Measurements from ENCODE around the gene FOXD1.

Gene FOXD1

DNA sequence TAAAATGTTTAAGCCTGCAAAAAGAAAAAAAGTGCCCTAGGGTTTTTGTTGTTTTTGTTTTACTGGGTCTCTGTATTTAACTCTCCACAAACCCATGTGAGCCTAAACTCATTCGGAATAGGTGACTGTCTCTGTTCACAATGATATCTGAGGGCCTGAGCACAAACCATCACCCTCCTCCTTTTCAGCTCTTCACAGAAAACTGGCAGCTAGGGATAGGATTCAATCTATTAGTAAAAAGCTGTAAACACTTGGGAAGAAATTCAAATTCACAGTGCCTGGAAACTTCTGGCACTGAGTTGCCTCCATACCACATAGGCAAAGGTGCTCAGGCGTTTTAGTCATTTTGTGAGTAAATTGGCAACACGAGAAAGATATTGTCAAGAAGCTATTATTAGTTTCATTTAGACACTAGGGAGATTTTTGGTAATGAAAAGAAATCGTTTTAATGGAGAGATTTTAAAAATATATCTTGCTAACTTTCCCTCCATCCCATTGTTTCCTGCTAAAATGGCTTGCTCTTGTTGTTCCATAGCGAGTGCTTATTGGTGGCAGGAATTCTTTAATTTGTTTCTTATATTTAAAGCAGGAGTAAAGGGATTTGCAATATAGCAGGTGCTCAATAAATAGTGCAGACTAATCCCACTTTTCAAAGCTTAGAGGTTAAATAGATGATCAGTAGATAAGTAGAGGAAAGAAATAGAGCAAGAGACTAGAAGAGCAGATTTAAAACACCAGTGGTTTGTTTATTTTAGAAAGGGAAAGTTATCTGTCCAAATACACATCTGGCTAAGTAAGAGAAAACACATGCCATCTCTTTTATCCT is 9.7 kb downstream of the FOXD1 start:
- DNase-seq (ENCODE audit: low read depth): no peak

DNA sequence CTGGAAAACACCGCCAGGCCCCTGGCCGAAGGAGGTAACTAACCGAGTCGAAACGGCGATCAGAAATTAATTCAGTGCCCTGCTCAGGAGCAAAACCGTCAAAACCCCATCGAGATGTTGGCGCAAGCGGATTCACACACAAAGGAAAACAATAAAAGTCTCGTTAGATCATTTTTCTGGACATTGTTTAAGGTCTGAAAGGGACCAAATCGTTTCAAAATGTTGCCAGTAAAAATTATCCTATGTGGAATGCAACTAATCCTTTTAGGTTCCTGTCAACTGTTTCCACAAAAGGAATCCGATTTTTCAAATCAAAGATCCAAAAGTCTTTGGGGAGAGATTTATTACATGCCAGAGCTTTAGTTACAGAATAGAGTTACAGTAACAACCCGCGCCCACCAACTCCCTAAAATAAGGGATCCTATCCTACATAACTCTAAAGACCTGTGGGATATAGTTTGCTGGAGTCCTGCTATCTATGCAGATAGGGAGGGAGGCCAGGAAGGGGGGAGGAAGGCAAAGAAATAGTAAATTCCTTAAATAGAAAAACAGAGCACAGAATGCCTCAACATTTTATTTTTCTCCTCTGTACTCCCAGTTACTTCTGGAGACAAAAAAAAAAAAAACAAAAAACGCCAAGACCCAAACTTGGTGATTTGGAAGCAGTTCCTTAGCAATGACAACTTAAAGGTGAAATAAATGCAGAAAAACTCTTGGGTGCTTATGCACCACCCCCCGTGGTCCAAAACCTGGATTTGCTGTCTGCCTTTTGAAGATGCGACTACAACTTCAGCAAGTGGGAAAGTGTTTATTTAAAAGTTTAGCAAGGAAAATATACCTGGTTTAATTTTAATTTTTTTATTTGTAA is 10.6 kb downstream of the FOXD1 start:
- no peak for DNase-seq (ENCODE audit: low read depth)

DNA sequence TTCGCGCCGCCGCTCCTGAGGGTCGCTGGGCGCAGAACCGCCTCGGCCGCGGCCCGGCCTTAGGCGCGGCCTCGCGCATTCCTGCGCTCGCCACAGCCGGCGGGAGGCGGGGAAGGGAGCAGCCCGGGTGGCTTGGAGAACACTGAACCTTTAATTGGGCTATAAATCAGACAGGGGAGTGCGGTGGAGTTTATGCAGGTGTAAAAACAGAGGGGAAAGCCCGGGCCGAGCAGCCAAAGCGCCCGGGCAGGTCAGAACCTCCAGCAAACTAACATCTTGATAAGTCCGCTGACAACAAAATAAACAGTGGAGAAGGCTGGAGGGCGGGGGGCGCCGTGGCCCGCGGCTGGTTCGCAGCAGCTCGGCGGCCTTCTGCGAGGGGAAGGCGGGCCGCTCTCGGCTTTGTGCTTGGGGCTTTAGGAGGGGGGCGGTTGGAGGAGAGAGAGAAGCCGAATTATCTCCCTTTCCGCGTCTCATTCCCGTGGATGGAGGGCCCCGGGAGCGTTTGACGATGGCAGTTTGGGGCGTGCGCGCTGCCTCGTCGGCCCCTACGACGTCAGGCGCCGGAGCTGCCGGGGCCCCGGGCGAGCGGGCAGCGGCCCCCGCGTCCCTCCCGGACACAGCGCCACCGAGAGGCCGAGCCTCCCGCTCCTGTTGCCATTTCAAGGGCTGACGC is 11.3 kb downstream of the FOXD1 start:
- DNase-seq (ENCODE audit: low read depth): no peak

DNA sequence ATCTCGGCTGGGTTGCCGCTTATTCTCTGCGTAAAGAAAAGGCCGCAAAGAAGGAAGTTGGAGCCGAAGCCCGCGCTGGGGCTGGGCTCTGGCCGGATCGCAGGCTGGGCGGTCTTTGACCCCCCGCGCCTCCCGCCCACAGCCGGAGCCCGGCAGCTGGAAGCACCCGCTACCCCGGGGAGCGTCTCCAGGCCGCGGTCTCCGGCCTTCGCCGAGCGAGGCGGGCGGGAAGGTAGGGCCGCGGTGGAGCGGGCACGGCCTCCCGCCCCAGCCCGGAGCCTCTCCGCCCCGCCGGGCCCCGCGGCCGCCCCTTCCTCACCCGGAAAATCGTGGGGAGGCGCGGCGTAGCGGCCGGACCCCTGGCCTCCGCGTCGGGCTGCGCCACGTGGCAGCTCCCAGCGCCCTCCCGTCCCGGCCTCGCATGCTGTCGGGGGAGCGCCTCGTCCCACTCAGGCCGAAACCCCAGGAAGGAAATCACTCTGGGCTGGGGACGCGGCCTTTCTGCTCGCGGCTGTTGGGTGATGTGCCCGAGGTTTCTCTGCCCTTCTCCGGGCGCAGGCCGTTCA is 12.0 kb downstream of the FOXD1 start:
- DNase-seq (ENCODE audit: low read depth): no peak

DNA sequence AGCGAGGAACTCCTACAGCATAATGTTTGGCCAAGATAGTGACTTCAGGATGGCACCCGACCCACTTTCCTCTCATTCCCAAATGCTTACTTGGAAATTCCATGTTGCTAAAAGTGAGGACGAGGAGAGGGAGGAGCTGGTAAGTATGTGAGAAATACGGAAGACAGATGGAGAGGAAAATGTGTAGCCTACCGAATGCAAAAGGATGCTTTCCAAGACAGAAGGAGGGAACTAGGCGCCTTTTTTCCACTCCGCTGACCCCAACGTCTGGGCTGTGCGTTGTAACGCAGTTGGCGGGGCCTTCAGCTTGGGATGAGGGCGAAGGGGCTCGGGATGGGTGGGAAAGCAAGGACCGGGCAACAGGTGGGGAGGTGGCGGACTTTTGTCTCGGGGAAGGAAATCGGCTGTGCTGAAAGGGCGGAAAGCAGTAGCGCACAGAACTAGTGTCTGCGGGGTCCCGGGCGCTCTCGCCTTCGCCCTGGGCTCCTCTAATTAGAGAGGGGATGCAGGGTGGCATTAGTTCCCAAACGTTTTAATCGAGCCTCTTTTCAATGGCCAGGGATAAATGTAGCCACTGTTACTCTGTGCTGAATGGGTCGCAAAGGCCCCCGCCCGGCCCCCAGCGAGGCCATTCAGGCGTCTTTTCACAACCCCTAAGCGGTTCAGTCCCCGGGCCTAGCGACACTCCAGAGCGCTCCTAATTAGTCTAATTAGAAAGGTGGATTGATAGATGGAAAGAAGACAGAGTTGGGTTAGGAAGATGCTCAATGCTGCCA is 12.6 kb downstream of the FOXD1 start:
- DNase-seq (ENCODE audit: low read depth): no peak

DNA sequence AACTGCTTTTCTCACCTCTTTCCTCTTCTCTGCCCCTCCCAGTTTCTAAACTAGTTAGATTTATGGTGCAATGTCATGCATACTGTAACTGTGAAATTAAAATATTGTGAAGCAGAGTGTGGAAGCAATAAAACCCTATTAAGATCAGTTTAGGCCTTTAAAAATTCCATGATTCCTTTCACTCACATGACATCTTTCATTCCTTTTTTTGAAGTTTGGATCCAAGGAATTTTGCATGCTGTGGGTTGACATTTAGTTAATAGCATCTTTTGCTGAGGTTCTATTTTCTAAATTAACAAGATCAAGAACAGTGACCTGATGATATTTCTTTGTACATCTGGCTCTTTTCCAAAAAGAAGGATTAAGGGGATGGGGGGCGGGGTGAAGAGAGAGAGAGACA is 13.7 kb downstream of the FOXD1 start:
- DNase-seq (ENCODE audit: low read depth): no peak

DNA sequence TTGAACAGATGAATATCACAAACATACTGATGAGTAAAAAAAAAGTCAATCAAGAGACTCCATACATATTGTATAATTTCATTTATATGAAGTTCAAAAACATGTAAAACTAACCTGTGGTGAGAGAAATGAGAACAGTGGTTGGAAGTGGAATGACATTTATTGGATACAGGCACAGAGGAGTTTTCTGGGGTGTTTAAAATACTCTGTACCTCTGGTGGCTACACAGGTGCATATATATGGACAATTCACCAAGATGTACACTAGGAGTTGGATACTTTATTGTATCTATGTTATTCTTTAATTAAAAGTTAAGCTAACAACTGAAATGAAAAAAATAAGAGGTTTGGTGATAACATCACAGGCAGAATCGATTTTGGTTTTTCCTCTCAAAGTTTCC is 14.1 kb downstream of the FOXD1 start:
- DNase-seq (ENCODE audit: low read depth): no peak

DNA sequence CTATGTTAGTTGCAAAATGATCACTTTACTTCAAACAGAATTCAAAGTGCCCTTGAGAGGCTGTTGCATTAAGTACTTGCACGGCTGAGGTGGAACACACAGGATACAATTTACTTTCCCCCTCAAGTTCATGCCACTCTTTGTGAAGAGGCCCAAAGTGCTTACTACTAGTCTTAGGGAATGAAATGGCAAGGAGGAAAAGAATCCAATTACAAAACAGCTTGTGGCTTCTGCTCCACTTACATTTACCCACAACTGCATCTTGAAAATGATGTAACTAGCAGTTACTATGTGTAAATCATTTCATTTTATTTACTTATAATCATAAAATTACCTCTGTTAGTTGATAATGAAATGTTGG is 14.6 kb downstream of the FOXD1 start:
- no peak for DNase-seq (ENCODE audit: low read depth)

DNA sequence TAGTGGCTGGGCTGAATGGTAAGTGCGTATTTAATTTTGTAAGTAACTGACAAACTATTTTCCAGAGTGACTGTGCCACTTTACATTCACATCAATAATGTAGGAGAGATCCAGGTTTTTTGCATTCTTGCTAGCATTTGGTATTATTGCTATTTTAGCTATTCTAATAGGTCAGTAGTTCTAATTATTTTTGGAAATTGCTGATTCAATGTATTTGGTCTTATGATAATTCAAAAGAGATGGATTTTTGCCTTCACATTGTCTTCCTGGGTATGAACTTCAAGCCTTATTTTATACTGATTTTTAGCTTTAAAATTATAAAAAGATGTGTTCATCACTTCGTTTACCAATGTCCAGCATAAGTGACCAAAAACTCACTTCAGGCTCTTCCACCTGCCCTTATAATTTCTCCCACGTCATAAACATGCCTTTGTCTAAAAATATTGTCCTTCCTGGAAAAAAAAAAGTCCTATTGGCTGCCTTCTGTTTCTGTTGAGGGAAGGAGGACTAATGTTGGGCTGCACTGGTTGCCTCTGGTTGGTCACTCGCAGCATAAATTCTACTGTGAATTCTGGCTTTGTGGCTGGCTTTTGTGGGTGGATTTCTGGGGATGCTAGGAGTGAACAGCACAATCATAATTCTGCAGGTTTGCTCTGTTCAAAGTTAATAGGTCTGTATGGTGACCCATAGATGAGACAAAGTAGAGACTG is 15.2 kb downstream of the FOXD1 start:
- DNase-seq (ENCODE audit: low read depth): no peak

DNA sequence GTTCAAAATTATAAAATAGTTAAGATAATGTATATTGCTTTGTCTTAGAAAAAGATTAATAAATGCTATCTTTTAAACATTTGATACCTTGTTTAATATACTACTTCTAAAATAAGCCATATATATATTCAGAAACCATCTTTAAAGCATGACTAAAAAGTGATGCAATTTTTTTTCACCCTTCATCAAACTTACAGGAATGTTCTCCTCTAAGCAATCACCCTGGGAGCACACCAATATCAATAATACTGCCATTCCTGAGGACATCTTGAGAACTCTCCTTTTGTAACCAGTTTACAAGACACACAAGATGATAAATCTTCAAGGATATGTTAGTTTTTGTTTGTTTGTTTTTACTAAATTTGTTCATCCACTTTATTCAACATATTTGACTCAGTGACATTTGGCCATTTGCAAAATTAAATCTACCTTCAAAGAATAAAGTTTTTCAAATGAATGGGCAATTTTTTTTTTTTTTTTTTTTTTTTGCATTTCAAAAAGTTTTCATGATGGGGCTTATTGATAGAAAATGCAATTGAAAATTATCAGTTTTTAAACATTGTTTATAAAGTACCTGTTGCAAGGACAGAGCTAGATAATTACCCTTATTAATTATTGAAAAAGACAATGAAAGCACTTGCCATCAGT is 17.2 kb downstream of the FOXD1 start:
- no peak for DNase-seq (ENCODE audit: low read depth)

DNA sequence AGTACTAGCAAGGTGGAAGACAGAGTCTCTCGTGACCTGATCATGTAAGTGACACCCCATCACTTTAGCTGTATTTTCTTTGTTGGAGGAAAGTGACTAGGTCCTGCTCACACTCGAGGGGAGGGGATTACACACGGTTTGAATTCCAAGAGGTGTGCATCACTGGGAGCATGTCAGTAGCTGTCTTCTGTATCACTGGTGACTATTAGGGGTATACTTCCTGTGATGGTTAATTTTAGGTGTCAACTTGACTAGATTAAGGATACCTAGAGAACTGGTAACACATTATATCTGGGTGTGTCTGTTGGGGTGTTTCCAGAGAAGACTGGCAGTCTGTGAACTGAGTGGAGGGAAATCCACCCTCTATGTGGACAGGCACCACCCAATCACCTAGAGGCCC is 22.5 kb downstream of the FOXD1 start:
- DNase-seq (ENCODE audit: low read depth): no peak

DNA sequence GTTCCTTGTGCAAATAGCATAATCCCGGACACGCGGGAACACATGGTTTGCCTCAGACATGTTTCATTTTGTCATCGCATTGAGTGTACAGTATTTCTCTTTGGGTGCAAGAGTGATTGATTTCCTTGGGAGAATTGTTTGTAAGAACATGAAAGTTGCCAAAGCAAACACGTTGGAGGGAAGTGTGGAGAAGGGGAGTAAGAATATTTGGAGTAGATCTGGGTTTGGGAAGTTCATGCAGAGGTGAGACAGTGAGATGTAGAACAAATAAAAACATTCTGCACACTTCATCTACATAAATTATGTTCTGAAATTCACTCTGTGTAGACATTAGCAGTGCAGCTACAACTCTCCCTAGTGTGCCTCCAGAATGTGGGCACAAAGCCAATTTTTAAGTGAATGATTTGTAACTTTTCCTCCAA is 24.0 kb downstream of the FOXD1 start:
- no peak for DNase-seq (ENCODE audit: low read depth)

DNA sequence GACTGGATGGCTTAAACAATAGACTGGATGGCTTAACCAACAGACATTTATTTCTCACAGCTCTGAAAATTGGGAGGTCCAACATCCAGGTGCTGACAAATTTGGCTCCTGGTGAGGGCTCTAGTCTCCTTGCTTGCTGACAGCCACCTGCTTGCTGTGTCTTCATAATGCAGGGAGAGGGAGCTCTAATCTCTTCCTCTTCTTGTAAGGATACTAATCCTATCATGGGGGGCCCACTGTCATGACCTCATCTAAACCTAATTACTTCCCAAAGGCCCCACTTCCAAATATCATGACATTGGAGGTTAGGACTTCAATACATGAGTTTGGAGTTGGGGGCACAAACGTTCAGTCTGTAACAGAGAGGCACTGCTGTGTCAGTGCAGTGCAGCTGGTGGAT is 26.4 kb downstream of the FOXD1 start:
- DNase-seq (ENCODE audit: low read depth): no peak

DNA sequence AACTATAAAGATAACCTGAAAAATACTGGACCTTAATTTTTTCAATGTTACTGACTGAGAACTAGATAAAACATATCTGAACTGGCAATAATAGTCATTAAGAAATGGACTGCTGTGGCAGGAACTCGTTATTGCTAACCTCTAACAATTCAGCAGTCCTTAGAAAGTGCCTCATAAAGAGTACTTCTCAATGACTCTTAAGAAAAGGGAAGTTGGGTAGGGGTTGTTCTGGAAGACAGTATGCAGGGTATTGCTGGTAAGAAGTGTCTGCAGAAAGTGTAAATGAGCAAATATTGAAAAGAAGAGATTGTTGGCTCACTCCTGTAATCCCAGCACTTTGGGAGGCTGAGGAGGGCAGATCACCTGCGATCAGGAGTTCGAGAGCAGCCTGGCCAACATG is 27.9 kb downstream of the FOXD1 start:
- no peak for DNase-seq (ENCODE audit: low read depth)

DNA sequence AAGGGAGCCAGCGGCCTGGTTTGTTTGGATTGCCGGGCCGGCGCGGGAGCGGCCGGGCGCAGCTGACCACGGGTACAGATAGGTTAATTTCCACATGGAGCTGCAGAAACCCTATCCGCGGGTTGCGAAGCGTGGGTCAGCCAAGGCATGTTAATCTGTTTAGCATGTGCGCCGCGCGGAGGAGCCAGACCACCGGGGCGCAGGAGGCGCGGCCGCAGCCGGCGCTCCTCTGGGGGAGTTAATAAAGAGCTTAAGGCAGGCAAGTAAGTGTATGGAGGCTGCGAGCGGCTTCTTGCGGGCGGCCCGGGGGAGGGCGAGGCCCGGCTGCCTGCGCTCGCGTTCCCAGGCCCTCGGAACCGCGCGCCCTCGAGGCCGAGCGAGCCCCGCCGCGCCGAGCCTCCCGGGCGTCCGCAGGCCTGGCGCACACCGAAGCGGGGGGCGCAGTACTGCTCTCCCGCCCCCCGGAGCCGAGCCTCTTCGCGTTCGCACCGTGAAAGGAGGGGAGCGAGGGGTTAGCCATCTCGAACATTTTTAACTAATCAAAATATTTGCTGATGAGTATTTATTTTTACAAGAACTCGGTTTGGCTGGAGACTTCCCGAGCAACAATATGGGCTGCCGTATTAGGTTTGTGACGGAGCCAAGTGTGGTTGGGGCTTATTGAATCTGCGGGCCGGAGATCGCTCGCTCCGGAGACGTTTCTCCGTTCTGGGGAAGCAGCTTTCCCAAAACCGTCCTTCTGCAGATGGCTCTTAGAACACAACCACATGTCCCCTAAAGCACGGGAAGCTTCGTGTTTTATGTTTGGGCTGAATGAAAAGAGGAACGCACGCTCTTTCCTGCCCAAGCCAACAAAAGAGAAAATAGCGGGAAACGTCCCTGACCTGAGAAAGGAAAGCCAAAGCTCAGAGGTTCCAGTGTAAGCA is 28.8 kb downstream of the FOXD1 start:
- no peak for DNase-seq (ENCODE audit: low read depth)

DNA sequence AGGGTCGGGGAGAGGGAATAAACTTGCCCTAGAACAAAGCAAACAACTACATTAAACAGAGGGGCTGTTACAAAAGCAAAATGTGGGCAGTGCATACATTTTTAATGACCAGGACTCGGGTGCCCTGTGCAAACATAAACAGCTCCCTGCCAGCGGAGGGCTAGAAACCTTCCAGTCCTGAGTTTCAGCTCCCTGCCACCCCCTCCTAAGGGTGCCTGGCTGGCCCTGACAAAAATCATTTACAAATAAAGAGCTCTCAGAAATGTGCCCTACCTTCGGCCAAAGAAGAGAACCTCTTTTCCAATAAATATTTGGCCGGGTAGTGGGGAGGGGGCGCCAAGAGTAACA is 29.5 kb downstream of the FOXD1 start:
- DNase-seq (ENCODE audit: low read depth): no peak

DNA sequence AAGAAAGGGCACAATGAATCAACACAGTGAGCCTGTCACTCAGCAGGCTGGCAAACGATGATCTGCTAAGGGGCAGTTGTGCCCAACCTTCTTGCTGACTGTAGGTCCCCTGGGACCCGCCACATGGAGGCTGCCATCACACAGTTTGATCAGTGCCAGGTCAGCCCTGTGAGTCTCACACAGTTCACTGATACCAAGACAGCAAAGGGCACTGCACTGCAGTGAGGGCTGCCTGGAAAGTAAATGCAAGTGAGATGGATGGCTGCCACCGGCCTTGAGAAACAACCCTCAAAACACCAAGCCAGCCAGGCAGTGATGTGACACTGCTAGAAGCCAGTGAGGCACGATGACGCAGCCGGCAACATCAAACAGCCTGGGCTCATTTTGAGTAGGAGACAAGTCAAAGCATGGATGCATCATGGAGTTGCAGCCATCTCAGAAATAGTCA is 30.3 kb downstream of the FOXD1 start:
- no peak for DNase-seq (ENCODE audit: low read depth)

DNA sequence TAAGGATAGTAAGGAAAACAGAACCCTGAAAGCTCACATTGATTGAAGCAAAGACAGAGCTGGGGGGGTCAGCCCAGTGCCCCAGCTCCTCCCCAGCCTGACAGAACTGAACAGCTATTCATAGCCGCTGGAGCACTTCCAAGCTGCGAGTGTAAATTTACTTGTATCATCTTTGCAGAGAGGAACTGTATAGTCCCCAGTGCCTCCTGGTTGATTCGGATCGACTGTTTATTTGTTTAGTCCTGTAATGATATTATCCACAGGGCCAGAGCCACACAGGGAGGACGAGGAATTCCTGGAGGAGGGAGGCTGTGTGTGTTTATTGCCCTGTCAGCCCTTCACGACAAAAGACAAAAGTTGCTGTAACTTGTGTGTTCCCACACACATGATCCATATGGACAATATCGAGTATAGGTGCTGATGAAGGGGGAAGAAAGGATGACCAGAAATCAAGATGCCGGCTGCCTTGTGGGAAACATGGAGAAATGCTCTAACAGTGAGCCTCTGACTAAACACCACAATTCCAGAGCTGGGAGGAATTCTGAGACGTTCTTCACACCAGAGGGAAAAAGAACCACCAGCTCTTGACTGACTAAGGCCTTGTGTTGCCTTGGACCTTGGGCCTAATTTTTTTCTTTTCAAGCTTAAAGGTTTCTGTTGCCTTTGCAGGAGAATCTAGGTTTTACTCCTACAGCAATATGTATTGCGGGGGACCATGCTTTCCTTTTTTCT is 31.1 kb downstream of the FOXD1 start:
- no peak for DNase-seq (ENCODE audit: low read depth)

DNA sequence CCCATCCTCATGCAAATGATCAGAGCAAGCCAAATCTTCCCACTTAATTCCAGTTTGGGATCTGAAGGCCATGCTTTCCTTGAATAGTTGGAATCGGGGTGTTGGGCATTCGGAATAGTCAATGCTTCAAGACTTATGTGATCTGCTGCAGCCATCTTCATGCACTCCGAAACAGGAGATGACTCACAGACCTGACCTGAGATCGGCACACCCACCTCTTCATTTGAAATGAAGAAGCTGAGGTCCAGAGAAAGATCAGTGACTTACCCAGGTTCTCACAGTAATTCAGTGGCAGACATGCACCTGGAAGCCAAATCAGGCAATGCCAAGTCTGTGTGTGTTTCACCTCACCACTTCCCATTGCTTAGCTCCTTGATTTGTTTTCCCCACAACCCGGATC is 33.0 kb downstream of the FOXD1 start:
- no peak for DNase-seq (ENCODE audit: low read depth)

Measured in non-pigmented ciliary epithelial cell (primary cell).